EL (cell line): Measurements from ENCODE around the gene USF2.

Experiments
- DNase-seq: peaks from one replicate; pipeline ENCODE4 v3.0.0-alpha.2; 2016

Gene USF2

DNA sequence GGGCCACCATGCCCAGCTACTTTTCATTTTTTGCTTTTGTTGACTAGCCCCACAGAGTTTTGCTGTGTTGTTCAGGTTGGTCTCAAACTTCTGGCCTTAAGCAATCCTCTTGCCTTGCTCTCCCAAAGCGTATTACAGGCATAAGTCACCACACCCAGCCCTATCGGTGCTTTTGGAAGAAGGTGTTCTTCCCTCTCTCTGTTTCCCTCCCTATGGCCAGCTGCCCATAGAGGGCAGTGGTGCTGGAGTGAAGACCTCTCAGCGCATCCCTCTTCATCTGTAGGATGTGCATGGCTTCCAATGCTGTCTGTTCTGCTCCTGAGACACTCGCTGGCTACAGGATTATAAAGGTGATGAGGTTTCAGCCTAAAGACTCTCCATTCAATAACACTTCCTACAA is 58.9 kb downstream of the USF2 start:
- no peak for DNase-seq

DNA sequence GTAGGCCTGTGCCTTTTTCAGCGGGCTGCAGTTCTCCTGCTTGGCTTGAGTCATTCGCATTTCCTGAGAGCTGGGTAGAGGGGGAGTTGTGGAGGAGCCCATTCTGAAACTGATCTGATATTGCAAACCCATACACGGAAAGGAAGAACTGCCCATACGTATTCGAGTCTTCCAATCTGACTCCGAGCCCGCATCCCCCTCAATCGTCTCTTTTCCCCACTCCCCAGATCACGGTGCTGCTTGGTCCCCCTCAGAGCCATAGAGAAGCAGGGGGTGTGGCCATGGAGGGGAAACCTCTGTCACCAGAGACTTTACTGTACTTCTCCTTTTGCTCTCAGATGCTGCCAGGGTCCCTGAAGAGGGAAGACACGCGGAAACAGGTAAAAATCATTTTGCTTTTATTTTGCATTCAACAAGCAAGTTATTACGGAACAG is 60.1 kb downstream of the USF2 start, which contains the start of gene CD22:
TSS of gene CD22 (plus strand) at position 337 of the 435 bp plus-strand sequence. CDS start 2,854 bp downstream, outside the sequence.
- no peak for DNase-seq

DNA sequence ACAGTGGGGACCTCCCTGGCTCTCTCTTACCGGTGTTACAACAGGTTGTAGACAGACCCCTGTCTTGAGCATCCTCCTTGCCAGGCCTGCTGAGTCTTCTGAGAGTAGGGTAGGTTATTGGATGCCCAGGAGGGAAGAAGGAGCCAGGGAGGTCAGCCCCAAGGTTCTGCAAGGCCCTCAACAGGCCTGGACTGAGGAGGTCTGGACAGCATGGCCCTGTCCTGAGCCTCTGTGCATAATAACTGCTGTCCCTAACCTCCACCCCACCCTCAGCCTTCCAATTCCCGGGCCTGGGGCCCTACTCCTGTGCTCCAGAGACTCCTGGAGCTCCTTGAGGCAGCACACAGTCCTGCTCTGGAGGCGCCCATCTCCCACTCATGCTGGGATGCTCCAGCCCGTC is 60.6 kb downstream of the USF2 start:
- no peak for DNase-seq
